ENCODE data around the gene COL18A1.
"Not testable (repeated sequence)": the region's sequence is repeated elsewhere in the genome, so short reads cannot be mapped to it uniquely, and the experiment has no call there.

The COL18A1 gene

DNA sequence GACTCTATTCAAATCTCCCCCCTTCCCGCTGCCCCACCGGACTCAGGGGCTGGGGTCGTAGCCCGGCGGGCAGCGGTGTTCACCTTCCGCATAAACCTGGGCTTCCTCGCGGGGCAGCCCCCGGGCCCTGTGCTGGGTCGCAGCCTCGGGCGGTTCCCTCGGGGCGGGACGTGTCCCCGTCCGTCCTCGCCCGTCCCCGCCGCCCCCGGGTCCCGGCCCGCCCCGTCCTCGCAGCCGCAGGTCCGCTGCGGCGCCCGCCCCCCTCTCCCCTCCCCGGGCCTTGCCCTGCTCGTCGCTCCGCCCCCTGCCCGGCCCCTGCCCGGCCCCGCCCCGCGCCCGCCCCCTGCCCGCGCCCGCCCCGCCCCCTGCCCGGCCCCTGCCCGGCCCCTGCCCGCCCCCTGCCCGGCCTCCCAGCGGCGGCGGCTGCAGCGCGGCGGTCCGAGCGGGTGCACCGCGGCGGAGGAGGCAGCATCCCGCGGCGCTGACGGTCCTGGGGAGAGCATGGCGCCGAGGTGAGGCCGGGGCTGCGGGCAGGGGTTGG is at the start of gene COL18A1:
COL18A1 (plus strand) TSS at position 436 of the 541 bp plus-strand sequence; CDS start at position 502, 66 bp downstream.
- DNase-seq: no peak

GRCh38 chr21:45355573-45355972 is 49.4 kb upstream of the COL18A1 start:
- no peak for DNase-seq

DNA sequence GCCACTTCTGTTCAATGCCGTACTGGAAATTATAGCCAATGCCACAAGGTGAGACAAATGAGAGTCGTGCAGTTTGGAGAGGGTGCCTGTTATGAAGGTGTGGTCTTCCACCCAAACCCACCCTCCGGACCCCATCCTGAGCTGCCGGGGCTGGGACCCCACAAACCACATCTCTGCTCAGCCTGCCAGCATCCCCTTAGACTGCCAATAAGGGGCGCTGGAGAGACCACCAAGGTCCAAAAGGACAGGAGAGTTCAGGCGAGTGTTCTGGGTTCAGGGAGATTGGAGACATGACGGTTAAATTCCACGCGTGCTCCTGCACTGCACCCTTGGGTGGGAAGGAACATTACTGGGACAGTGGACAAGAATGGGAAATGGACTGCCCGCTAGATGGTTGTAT is 48.7 kb upstream of the COL18A1 start:
- no peak for DNase-seq

DNA sequence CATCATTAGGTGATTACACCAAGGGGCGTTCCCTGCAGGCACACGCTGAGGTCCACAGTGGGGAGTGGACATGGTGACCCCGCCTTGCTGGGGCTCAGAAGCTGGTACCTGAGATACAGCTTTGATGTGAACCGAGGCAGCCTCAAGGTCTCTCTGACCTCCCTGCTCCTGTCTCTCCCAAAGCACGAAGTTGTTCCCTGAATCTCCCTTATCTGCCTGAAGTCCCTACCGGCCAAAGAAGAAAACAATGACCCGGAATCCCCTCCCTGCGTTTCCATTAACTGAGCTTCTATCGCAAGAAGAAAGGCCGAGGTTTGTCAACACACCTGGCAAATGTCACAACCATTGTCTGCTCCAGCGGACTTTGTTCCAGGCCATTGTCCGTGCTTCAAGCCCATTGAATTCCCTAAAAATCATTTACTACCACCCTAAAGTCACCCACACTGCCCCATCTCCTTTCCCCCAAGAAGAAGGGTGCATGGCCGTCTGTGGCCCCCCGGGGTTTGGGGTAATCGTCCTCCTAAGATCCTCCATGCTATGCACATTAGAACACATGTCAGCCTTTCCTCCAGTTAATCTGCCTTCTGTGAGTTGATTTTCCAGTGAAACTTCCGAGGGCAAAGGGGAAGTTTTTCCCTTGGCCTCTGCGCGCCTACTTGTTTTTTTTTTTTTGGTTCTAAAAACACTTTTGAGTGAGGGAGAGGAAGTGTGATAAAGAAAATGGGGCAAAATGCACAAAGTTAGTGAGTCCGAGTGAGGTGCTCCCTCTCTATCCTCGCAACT is 48.1 kb upstream of the COL18A1 start:
- DNase-seq: no peak

- no peak for DNase-seq
These were observed 47.3 kb upstream of the COL18A1 start for GRCh38 chr21:45357436-45358260.

- no peak for DNase-seq
These were observed 46.7 kb upstream of the COL18A1 start for GRCh38 chr21:45358261-45358670.

DNA sequence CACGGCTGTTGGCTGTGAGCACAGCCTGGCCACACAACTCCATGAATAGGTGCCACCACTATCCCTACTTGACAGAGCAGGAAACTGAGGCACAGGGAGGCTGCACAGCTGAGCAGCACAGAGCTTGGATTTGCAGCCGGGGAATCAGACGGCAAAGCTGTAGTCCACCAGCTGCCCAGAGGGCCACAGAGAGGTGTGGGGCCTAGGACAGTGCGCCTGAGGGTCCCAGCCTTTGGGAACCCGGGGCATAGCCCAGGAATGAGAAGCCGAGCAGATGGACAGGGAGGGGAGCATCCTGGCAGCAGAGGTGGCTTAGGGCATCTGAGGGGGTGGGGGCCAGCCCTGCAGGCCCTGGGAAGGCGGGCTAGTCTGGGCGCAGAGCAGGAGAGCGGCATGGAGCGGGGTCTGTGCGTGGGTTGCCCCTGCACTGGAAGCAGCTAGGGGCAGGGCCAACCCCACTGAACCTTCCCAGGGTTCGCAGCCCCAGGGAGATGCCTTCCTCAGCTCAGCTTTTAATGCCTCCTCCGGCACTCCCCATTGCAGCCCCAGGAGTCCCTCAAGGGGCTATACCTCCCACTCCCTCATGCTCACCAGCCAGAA is 46.2 kb upstream of the COL18A1 start:
- no peak for DNase-seq

DNA sequence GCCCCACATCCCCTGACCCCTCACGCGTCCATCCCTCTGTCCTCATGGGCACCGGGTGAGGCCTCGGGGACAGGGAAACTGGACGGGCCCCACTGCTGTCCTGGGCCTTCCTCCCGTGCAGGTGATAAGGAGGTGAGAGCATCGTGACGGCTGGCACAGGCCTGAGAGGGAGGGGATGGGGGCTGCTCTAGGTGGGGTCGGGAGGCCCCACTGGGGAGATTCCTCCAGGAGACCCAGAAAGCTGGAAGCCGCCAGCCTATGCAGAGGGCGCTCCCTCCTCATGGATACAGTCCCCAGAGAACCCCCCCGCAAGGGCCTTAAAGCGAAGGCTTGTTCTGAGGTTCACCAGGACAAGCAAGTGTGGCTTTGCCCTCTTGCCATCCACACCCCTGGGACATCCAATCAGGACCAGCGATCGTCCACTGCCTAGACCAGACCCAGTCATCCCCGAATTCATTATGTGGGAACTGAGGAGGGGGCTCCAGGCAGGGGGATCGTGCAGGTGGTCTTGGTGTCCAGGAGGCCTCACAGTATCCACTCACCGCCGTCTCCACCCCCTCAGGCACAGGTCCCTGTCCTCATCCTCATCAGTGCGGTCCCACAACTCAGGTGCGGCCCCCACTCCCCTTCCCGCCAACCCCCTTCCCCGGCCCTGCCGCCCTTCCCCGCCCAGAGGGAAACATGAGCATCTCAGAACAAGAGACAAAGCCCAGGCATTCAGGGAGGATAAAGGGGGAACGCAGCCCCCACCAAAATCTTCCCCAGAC is 45.3 kb upstream of the COL18A1 start:
- no peak for DNase-seq

- no peak for DNase-seq
These were observed 43.6 kb upstream of the COL18A1 start for GRCh38 chr21:45361033-45361997.

DNA sequence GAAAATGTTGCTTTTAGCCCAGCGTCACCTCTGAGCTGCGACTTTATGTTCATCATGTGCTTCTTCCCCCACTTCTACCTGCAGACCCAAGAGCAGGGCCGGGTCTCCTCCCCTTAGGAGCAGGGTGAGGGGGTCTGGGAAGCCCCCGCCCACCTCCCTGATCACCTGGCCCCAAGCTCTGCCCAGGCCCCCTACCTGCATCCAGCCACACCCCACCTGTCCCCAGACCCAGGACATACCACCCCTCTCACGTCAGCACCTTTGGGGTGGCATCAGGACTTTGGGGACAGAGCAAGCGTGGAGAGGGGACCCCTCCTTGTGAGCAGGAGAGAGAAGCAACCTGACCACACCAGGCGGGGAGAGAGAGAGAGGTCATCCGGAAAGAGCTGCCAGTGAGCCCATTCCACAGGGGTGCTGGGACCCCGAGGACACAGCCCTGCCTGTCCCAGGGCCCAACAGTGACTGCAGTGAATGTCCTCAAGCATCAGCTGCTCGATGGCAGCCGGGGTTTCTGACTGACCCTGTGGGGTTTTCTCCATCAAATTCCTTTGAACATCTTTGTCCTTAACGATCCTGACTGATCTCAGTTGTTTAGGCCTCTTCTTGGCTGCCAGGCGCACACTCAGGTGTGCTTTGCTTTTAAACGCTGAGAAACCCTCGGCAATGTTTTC is 42.8 kb upstream of the COL18A1 start:
- no peak for DNase-seq

DNA sequence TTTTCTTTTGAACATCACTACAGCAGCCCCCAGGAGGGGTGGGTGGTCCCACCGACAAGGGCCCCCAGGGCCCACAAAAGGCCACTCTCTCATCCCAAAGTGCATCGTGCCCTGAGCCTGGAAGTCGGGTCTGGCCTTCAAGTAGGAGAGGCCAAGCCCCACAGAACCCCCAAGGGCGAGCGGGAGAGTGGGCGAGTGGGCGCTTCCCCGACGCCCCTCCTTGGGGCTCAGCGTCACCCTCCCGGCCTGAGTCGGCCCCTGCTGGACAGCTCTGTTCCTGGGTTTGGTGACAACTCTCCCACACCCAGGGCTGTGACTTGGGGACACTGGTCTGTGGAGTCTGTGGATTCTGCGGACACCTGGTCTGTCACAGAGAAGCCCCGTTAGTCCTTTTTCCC is 42.2 kb upstream of the COL18A1 start:
- DNase-seq: no peak

GRCh38 chr21:45363272-45363671 is 41.7 kb upstream of the COL18A1 start:
- not testable (repeated sequence) for DNase-seq

- DNase-seq: no peak
These were observed 41.0 kb upstream of the COL18A1 start for GRCh38 chr21:45363921-45364467.

DNA sequence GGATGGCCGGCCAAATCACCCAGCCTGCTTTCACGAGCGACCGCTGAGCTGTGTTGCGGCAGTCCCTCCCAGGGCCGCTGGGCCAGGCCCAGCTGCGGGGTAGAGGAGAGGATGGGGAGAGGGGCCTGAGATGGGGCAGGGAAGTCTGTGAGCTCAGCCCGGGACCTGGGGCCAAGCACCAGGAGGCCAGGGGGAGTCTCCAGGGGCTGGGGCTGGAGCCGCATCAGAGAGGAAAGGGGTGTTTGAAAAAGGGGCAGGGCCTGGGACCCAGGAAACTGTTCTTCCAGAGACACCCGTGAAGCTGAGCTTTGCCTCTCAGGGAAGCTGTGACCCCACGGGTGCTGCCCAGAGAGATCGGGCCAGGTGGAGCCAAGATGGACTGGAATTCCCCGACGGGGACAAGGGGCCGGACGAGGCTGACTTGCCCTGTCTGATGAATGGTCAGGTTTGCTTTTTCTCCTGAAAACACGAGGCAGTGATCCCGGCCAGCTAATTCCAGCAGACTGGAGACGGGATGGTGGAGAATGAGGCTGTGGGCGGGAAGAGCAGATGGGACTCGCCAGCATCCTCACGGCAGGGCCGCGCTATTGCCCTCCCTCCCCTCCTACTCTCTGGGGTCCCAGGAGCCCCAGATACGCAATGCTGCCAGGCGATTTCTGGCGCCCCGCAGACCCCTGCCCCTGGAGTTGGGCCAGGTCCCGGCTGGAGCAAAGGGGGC is 40.3 kb upstream of the COL18A1 start:
- no peak for DNase-seq

GRCh38 chr21:45365186-45365607 is 39.8 kb upstream of the COL18A1 start:
- no peak for DNase-seq

GRCh38 chr21:45365608-45366241 is 39.2 kb upstream of the COL18A1 start:
- DNase-seq: no peak

- no peak for DNase-seq
These were observed 38.5 kb upstream of the COL18A1 start for GRCh38 chr21:45366476-45366875.

DNA sequence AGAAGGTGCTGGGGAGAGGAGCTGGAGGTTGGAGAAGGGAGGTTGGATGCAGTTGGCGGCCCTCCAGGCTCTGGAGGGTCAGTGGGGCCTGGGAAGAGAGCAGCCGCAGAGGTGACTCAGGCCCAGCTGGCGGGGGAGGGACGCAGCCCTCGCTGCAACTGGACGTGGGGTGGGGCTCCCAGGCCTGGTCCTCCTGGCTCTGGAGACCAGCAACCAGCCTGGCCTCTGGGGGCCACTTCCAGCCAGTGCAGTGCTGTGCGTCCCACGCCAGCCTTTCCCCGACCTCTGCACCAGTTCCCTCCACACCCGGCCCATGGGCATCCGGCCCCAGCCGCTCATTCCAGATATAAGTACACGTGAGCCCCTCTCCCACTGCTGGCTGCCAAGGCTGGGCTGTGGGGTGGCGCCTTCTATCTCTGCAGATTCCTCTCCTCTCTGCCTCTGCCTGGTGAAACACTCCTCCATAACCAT is 38.0 kb upstream of the COL18A1 start:
- DNase-seq: no peak

Measured in NCI-H1436 treated with DMSO at 0.1 percent for 48 hours (cell line).